ENCODE data around the gene ELF4.

DNA sequence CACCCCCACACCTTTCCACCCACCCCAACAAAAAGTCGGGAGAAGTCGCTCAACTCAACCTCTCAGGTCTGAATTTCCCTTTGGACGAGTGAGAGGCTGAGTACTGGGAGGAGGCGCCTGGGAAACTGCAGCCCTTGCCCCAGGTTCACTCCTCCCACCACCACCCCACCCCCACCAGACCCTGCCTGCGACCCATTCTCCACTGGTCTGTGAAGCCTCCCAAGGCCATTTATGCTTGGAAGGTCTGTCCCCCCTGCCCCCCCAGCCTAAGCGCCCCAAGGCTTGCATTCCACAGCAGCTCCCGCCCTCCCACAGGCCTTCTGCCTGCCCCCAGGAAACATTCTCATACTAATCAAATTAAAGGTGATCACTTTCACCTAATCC is 27.2 kb downstream of the ELF4 start:
- TF ChIP-seq, protein P1, sequence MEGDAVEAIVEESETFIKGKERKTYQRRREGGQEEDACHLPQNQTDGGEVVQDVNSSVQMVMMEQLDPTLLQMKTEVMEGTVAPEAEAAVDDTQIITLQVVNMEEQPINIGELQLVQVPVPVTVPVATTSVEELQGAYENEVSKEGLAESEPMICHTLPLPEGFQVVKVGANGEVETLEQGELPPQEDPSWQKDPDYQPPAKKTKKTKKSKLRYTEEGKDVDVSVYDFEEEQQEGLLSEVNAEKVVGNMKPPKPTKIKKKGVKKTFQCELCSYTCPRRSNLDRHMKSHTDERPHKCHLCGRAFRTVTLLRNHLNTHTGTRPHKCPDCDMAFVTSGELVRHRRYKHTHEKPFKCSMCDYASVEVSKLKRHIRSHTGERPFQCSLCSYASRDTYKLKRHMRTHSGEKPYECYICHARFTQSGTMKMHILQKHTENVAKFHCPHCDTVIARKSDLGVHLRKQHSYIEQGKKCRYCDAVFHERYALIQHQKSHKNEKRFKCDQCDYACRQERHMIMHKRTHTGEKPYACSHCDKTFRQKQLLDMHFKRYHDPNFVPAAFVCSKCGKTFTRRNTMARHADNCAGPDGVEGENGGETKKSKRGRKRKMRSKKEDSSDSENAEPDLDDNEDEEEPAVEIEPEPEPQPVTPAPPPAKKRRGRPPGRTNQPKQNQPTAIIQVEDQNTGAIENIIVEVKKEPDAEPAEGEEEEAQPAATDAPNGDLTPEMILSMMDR (IDR thresholded peaks at IDR 0.05): no peak
- no peak for TF ChIP-seq POLR2A (IDR thresholded peaks at IDR 0.05)
